GM19463 (cell line): Measurements from ENCODE around the gene CCNT2.
"Not testable (repeated sequence)": the region's sequence is repeated elsewhere in the genome, so short reads cannot be mapped to it uniquely, and the experiment has no call there.

Experiments used
- ATAC-seq: cut with Tn5 transposase; IDR thresholded peaks from one replicate; pipeline ENCODE4 v1.9.1; 2021; ENCODE audit warnings: mild to moderate bottlenecking, moderate library complexity; ENCODE audit not compliant: unreplicated experiment

The CCNT2 gene

GRCh38 chr2:134917888-134918525 is 615 bp upstream of the CCNT2 start:
- peak; percentile 72 for ATAC-seq

- no peak for ATAC-seq
Measured at GRCh38 chr2:134919341-134920210, 954 bp downstream of the CCNT2 start.

GRCh38 chr2:134924912-134925311 is 6.3 kb downstream of the CCNT2 start:
- no peak for ATAC-seq

GRCh38 chr2:134926231-134926931 is 7.8 kb downstream of the CCNT2 start:
- ATAC-seq = no peak

- ATAC-seq = no peak
Measured at GRCh38 chr2:134927195-134927594, 8.6 kb downstream of the CCNT2 start.

- no peak for ATAC-seq
Measured at GRCh38 chr2:134932864-134933526, 14.4 kb downstream of the CCNT2 start.

GRCh38 chr2:134933732-134934131 is 15.1 kb downstream of the CCNT2 start:
- ATAC-seq = no peak

- no peak for ATAC-seq
Measured at GRCh38 chr2:134934150-134934549, 15.5 kb downstream of the CCNT2 start.

GRCh38 chr2:134934641-134935040 is 16.0 kb downstream of the CCNT2 start:
- ATAC-seq = no peak

- ATAC-seq = no peak
Measured at GRCh38 chr2:134936691-134937090, 18.1 kb downstream of the CCNT2 start.

GRCh38 chr2:134943540-134943939 is 24.9 kb downstream of the CCNT2 start:
- ATAC-seq = peak; percentile 72

GRCh38 chr2:134944975-134945374 is 26.4 kb downstream of the CCNT2 start:
- no peak for ATAC-seq

GRCh38 chr2:134946073-134946472 is 27.5 kb downstream of the CCNT2 start:
- ATAC-seq = no peak

GRCh38 chr2:134949981-134950708 is 31.5 kb downstream of the CCNT2 start:
- no peak for ATAC-seq

- no peak for ATAC-seq
Measured at GRCh38 chr2:134950886-134951285, 32.3 kb downstream of the CCNT2 start.

- ATAC-seq = no peak
Measured at GRCh38 chr2:134952608-134953007, 34.0 kb downstream of the CCNT2 start.

- no peak for ATAC-seq
Measured at GRCh38 chr2:134954065-134954464, 35.4 kb downstream of the CCNT2 start.

- no peak for ATAC-seq
Measured at GRCh38 chr2:134955744-134956143, 37.1 kb downstream of the CCNT2 start.

- no peak for ATAC-seq
Measured at GRCh38 chr2:134957477-134957876, 38.9 kb downstream of the CCNT2 start.

GRCh38 chr2:134967166-134967565 is 48.5 kb downstream of the CCNT2 start:
- ATAC-seq = not testable (repeated sequence)
